ENCODE results near the gene ADORA1.

- no peak for TF ChIP-seq ZNF555 (tag by site-specific recombination; conservative IDR thresholded peaks at IDR 0.05)
- TF ChIP-seq CTCF (tag by site-specific recombination; IDR thresholded peaks at IDR 0.05), result no peak
- TF ChIP-seq, protein P1, sequence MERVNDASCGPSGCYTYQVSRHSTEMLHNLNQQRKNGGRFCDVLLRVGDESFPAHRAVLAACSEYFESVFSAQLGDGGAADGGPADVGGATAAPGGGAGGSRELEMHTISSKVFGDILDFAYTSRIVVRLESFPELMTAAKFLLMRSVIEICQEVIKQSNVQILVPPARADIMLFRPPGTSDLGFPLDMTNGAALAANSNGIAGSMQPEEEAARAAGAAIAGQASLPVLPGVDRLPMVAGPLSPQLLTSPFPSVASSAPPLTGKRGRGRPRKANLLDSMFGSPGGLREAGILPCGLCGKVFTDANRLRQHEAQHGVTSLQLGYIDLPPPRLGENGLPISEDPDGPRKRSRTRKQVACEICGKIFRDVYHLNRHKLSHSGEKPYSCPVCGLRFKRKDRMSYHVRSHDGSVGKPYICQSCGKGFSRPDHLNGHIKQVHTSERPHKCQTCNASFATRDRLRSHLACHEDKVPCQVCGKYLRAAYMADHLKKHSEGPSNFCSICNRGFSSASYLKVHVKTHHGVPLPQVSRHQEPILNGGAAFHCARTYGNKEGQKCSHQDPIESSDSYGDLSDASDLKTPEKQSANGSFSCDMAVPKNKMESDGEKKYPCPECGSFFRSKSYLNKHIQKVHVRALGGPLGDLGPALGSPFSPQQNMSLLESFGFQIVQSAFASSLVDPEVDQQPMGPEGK (tag by site-specific recombination; IDR thresholded peaks at IDR 0.05), result no peak
- no peak for TF ChIP-seq ZNF654 (tag by site-specific recombination; IDR thresholded peaks at IDR 0.05; ENCODE audit: low read depth)
- TF ChIP-seq ZNF596 (tag by site-specific recombination; IDR thresholded peaks at IDR 0.05), result no peak
- no peak for TF ChIP-seq ZNF521 (tag by site-specific recombination; IDR thresholded peaks at IDR 0.05)
- no peak for TF ChIP-seq PRDM4 (tag by site-specific recombination; IDR thresholded peaks at IDR 0.05)
- TF ChIP-seq ZSCAN16 (tag by site-specific recombination; IDR thresholded peaks at IDR 0.05), result no peak
- TF ChIP-seq ZNF660 (tag by site-specific recombination; IDR thresholded peaks at IDR 0.05), result no peak
- TF ChIP-seq ZNF560 (tag by site-specific recombination; IDR thresholded peaks at IDR 0.05; ENCODE audit: borderline replicate concordance), result no peak
- TF ChIP-seq, protein P2, sequence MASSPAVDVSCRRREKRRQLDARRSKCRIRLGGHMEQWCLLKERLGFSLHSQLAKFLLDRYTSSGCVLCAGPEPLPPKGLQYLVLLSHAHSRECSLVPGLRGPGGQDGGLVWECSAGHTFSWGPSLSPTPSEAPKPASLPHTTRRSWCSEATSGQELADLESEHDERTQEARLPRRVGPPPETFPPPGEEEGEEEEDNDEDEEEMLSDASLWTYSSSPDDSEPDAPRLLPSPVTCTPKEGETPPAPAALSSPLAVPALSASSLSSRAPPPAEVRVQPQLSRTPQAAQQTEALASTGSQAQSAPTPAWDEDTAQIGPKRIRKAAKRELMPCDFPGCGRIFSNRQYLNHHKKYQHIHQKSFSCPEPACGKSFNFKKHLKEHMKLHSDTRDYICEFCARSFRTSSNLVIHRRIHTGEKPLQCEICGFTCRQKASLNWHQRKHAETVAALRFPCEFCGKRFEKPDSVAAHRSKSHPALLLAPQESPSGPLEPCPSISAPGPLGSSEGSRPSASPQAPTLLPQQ (tag by site-specific recombination; IDR thresholded peaks at IDR 0.05), result no peak
- no peak for TF ChIP-seq GLIS2 (tag by site-specific recombination; IDR thresholded peaks at IDR 0.05)
These were observed 83.5 kb downstream of the ADORA1 start for GRCh38 chr1:203210988-203211387.

All from HEK293 (cell line).